Dermis microvascular lymphatic vessel endothelial cell (primary cell): ENCODE measurements around the gene IGFBP2. TPM values are rescaled to one million over a fixed set of nuclear protein-coding genes. Genes with fewer than 3 reads are reported as not detected.
A peak's percentile ranks its signal among the peaks of the same experiment; 100 is the strongest.

Experiments
- DNase-seq, 2 donors: peaks; one replicate each; pipeline versions ENCODE4 v3.0.0 to v3.0.0-alpha.2; 2010; ENCODE audit warnings: low read depth in 2 of 2
- total RNA-seq: library from RNA; depleted of rRNA; stranded (reverse); fragments of >200 nt; gene quantifications from 2 replicates; pipeline ENCODE4 v1.2.1, GENCODE V29; 2014

Gene IGFBP2
- total RNA-seq, 1 donor from 2014 or later: 53.0 TPM

- DNase-seq: peak; percentile 70 to 83
Observed at GRCh38 chr2:216661639-216662375, 28.6 kb downstream of the IGFBP2 start.

GRCh38 chr2:216663106-216663505 lies 29.9 kb downstream of the IGFBP2 start:
- no peak for DNase-seq

GRCh38 chr2:216663846-216664245 lies 30.6 kb downstream of the IGFBP2 start:
- DNase-seq: no peak

GRCh38 chr2:216664593-216665034 lies 31.4 kb downstream of the IGFBP2 start:
- peak in 1 of 2 donors; percentile 19 for DNase-seq

- no peak for DNase-seq
Observed at GRCh38 chr2:216665242-216665641, 32.0 kb downstream of the IGFBP2 start.

- DNase-seq: no peak
Observed at GRCh38 chr2:216665717-216666116, 32.5 kb downstream of the IGFBP2 start.

GRCh38 chr2:216666461-216667233 lies 33.4 kb downstream of the IGFBP2 start:
- peak; percentile 30 to 62 for DNase-seq

GRCh38 chr2:216670266-216671080 lies 37.3 kb downstream of the IGFBP2 start:
- DNase-seq: no peak

- DNase-seq: no peak
Observed at GRCh38 chr2:216671081-216671411, 37.8 kb downstream of the IGFBP2 start.

GRCh38 chr2:216671791-216672343 lies 38.6 kb downstream of the IGFBP2 start:
- DNase-seq: no peak

GRCh38 chr2:216672466-216672865 lies 39.2 kb downstream of the IGFBP2 start:
- DNase-seq: no peak

GRCh38 chr2:216673021-216673420 lies 39.8 kb downstream of the IGFBP2 start:
- no peak for DNase-seq

GRCh38 chr2:216673609-216674008 lies 40.4 kb downstream of the IGFBP2 start:
- DNase-seq: no peak

- no peak for DNase-seq
Observed at GRCh38 chr2:216674376-216674775, 41.2 kb downstream of the IGFBP2 start.

- no peak for DNase-seq
Observed at GRCh38 chr2:216676630-216677029, 43.4 kb downstream of the IGFBP2 start.

GRCh38 chr2:216677439-216678097 lies 44.3 kb downstream of the IGFBP2 start:
- DNase-seq: no peak

GRCh38 chr2:216678098-216678465 lies 44.9 kb downstream of the IGFBP2 start:
- no peak for DNase-seq

GRCh38 chr2:216678813-216679657 lies 45.8 kb downstream of the IGFBP2 start:
- no peak for DNase-seq

GRCh38 chr2:216679658-216680024 lies 46.4 kb downstream of the IGFBP2 start:
- no peak for DNase-seq

- no peak for DNase-seq
Observed at GRCh38 chr2:216680951-216681629, 47.9 kb downstream of the IGFBP2 start.
